HepG2 (cell line): ENCODE measurements around the gene SLC17A5. TPM values are rescaled to one million over a fixed set of nuclear protein-coding genes. Genes with fewer than 3 reads are reported as not detected.

Source experiments
- BRD4 ChIP-seq: sonication (generic); formaldehyde crosslinking; IDR thresholded peaks from 2 replicates; pipeline ENCODE4 v1.4.0; 2020; ENCODE audit warnings: missing genetic modification reagents
- ELF1 ChIP-seq: sonication (generic); formaldehyde crosslinking; IDR thresholded peaks from 2 replicates; pipeline ENCODE4 v1.4.0; 2020; ENCODE audit warnings: missing genetic modification reagents
- ETV5 ChIP-seq: IDR thresholded peaks from 2 replicates; pipeline ENCODE4 v1.6.1; 2018; ENCODE audit warnings: missing biosample characterization, missing genetic modification reagents, inconsistent platforms, borderline replicate concordance
- GATAD1 ChIP-seq: IDR thresholded peaks from 2 replicates; pipeline ENCODE4 v1.6.1; 2016; ENCODE audit warnings: missing genetic modification reagents, missing compliant biosample characterization
- HNRNPH1 ChIP-seq: fragments of 200-400 bp; formaldehyde crosslinking; optimal IDR thresholded peaks from 2 replicates; pipeline ENCODE3; 2017; ENCODE audit warnings: mild to moderate bottlenecking, low read depth, low read length
- KDM3A ChIP-seq: IDR thresholded peaks from 2 replicates; pipeline ENCODE4 v1.6.1; 2018; ENCODE audit warnings: low read depth, missing compliant biosample characterization
- ZNF768 ChIP-seq: sonication (generic); formaldehyde crosslinking; IDR thresholded peaks from 2 replicates; pipeline ENCODE4 v1.4.0; 2020; ENCODE audit warnings: missing genetic modification reagents
- polyA plus RNA-seq, 8 experiments: library from polyadenylated mRNA; depleted of rRNA in 3 of 8; stranded (reverse) in 7 of 8; unstranded in 1 of 8; fragments of >200 nt; fragmentation: Illumina TruSeq in 4 of 8; extraction: Trizol in 4 of 8; gene quantifications; 2 replicates each; pipeline versions ENCODE4 v1.2.1 to v1.2.3, GENCODE V29; 2011 to 2016; ENCODE audit warnings: low read depth in 4 of 8, missing spikeins in 1 of 8, mixed read lengths in 1 of 8; ENCODE audit not compliant: insufficient read depth in 1 of 8
- total RNA-seq, 5 experiments: library from RNA; depleted of rRNA; stranded (reverse); fragments of >200 nt; fragmentation: Illumina TruSeq; extraction: Trizol; gene quantifications; 2 replicates each; pipeline ENCODE4 v1.2.3, GENCODE V29; 2016; ENCODE audit warnings: low read depth in 1 of 5
- TF ChIP-seq, protein P1 (sequence below): sonication (generic); formaldehyde crosslinking; IDR thresholded peaks from 2 replicates; pipeline ENCODE4 v1.4.0; 2020; ENCODE audit warnings: mild to moderate bottlenecking, missing genetic modification reagents
- TF ChIP-seq, protein P2 (sequence below): sonication (generic); formaldehyde crosslinking; IDR thresholded peaks from 2 replicates; pipeline ENCODE4 v1.4.0; 2020; ENCODE audit warnings: mild to moderate bottlenecking, missing genetic modification reagents
- TF ChIP-seq, protein P3 (sequence below): IDR thresholded peaks from 2 replicates; pipeline ENCODE4 v1.6.1; 2016; ENCODE audit warnings: low read depth, missing genetic modification reagents, missing compliant biosample characterization
- TF ChIP-seq, protein P4 (sequence below): sonication (generic); formaldehyde crosslinking; conservative IDR thresholded peaks from 2 replicates; pipeline ENCODE4 v1.8.0; 2022; ENCODE audit warnings: low read depth, missing genetic modification reagents

The SLC17A5 gene
- total and polyA plus RNA-seq, 2 of the 13 experiments (the other 11 are each of a cell fraction or from before 2014, with no cell fraction given) = 18.3 to 20.5 TPM

DNA sequence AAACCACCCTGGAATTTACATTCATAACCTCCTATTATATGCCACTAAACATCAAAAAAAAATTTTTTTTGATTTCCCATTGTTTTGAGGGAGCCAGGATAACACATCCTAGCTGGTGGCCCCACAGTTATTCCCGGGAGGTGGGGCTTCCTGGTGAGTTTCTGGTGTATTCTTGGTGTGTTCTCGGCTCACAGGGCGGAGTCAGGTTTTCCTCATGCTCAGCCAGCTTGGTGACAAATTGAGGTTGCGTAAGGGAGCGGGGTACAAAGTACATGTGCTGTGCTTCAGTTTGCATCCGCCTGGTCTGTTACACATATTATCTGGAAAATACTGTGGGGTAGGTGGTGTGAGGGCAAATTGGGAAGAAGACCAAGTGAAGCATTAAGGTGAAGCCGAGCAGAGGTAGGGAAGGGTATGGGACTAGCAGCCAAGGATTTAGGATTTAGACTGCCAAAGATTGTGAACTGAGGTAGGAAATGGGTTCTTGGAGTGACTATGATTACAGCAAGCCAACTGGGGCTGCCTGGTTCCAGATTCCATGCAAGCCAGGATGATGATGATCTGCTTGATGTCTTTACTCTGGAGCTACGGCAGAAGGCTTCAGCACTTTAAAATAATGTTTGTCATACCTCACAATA is 86.7 kb downstream of the SLC17A5 start (continued):
- TF ChIP-seq GATAD1 (CRISPR knock-in tag) = peak; percentile 63; the same call in 1 of the 2 replicates
- TF ChIP-seq ETV5 (CRISPR knock-in tag) = peak; percentile 88
- TF ChIP-seq, protein P1, sequence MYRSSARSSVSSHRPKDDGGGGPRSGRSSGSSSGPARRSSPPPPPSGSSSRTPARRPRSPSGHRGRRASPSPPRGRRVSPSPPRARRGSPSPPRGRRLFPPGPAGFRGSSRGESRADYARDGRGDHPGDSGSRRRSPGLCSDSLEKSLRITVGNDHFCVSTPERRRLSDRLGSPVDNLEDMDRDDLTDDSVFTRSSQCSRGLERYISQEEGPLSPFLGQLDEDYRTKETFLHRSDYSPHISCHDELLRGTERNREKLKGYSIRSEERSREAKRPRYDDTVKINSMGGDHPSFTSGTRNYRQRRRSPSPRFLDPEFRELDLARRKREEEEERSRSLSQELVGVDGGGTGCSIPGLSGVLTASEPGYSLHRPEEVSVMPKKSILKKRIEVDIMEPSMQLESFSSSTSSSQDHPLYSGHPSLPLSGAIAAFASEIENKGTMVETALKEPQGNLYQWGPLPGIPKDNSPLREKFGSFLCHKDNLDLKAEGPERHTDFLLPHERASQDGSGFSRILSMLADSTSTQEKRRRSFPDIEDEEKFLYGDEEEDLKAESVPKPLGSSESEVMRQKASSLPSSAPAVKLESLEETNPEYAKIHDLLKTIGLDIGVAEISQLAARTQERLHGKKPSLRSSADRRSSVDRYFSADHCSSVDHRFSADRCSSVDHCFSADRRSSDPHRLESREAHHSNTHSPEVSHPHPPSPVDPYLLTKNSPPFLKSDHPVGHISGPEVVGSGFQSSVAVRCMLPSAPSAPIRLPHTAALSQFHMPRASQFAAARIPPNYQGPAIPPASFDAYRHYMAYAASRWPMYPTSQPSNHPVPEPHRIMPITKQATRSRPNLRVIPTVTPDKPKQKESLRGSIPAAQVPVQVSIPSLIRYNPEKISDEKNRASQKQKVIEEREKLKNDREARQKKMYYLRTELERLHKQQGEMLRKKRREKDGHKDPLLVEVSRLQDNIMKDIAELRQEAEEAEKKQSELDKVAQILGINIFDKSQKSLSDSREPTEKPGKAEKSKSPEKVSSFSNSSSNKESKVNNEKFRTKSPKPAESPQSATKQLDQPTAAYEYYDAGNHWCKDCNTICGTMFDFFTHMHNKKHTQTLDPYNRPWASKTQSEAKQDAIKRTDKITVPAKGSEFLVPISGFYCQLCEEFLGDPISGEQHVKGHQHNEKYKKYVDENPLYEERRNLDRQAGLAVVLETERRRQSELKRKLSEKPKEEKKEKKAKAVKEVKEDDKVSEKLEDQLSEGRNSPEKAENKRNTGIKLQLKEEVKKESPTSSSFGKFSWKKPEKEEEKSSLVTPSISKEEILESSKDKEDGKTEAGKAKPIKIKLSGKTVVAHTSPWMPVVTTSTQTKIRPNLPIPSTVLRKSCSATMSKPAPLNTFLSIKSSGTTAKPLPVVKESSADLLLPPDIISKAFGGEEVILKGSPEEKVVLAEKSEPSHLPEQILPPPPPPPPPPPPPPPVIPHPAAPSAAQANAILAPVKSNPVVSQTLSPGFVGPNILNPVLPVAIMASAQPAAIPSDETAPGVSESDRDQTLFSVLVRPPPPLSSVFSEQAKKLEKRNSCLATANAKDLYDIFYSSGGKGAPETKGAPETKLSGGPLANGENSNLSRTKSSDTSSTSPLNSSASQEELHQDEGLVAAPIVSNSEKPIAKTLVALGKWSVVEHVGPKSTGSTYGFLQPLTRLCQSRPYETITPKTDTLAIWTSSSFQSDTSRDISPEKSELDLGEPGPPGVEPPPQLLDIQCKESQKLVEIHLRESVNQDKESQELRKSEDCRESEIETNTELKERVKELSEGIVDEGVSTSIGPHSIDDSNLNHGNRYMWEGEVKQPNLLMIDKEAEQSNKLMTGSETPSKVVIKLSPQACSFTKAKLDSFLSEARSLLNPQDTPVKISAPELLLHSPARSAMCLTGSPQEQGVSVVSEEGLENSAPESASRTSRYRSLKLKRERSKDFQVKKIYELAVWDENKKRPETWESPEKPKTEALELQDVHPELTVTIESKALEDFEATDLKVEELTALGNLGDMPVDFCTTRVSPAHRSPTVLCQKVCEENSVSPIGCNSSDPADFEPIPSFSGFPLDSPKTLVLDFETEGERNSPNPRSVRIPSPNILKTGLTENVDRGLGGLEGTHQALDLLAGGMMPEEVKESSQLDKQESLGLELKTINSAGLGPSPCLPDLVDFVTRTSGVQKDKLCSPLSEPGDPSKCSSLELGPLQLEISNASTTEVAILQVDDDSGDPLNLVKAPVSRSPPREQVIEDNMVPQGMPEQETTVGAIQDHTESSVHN (CRISPR knock-in tag) = 0 out of 2 replicates have a peak, but pooled peaks have one; percentile 54
- TF ChIP-seq HNRNPH1 = no peak
- TF ChIP-seq ZNF768 (CRISPR knock-in tag) = peak; percentile 91
- TF ChIP-seq, protein P2, sequence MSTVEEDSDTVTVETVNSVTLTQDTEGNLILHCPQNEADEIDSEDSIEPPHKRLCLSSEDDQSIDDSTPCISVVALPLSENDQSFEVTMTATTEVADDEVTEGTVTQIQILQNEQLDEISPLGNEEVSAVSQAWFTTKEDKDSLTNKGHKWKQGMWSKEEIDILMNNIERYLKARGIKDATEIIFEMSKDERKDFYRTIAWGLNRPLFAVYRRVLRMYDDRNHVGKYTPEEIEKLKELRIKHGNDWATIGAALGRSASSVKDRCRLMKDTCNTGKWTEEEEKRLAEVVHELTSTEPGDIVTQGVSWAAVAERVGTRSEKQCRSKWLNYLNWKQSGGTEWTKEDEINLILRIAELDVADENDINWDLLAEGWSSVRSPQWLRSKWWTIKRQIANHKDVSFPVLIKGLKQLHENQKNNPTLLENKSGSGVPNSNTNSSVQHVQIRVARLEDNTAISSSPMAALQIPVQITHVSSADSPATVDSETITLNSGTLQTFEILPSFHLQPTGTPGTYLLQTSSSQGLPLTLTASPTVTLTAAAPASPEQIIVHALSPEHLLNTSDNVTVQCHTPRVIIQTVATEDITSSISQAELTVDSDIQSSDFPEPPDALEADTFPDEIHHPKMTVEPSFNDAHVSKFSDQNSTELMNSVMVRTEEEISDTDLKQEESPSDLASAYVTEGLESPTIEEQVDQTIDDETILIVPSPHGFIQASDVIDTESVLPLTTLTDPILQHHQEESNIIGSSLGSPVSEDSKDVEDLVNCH (CRISPR knock-in tag) = 0 out of 2 replicates have a peak, but pooled peaks have one; percentile 70
- TF ChIP-seq, protein P3, sequence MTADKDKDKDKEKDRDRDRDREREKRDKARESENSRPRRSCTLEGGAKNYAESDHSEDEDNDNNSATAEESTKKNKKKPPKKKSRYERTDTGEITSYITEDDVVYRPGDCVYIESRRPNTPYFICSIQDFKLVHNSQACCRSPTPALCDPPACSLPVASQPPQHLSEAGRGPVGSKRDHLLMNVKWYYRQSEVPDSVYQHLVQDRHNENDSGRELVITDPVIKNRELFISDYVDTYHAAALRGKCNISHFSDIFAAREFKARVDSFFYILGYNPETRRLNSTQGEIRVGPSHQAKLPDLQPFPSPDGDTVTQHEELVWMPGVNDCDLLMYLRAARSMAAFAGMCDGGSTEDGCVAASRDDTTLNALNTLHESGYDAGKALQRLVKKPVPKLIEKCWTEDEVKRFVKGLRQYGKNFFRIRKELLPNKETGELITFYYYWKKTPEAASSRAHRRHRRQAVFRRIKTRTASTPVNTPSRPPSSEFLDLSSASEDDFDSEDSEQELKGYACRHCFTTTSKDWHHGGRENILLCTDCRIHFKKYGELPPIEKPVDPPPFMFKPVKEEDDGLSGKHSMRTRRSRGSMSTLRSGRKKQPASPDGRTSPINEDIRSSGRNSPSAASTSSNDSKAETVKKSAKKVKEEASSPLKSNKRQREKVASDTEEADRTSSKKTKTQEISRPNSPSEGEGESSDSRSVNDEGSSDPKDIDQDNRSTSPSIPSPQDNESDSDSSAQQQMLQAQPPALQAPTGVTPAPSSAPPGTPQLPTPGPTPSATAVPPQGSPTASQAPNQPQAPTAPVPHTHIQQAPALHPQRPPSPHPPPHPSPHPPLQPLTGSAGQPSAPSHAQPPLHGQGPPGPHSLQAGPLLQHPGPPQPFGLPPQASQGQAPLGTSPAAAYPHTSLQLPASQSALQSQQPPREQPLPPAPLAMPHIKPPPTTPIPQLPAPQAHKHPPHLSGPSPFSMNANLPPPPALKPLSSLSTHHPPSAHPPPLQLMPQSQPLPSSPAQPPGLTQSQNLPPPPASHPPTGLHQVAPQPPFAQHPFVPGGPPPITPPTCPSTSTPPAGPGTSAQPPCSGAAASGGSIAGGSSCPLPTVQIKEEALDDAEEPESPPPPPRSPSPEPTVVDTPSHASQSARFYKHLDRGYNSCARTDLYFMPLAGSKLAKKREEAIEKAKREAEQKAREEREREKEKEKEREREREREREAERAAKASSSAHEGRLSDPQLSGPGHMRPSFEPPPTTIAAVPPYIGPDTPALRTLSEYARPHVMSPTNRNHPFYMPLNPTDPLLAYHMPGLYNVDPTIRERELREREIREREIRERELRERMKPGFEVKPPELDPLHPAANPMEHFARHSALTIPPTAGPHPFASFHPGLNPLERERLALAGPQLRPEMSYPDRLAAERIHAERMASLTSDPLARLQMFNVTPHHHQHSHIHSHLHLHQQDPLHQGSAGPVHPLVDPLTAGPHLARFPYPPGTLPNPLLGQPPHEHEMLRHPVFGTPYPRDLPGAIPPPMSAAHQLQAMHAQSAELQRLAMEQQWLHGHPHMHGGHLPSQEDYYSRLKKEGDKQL (CRISPR knock-in tag) = 0 out of 2 replicates have a peak, but pooled peaks have one; percentile 74
- TF ChIP-seq ELF1 (CRISPR knock-in tag) = peak; percentile 68
- TF ChIP-seq KDM3A (CRISPR knock-in tag) = peak; percentile 78; the same call in 1 of the 2 replicates
- 0 out of 2 replicates have a peak, but pooled peaks have one; percentile 31 for TF ChIP-seq BRD4 (CRISPR knock-in tag)
- TF ChIP-seq, protein P4, sequence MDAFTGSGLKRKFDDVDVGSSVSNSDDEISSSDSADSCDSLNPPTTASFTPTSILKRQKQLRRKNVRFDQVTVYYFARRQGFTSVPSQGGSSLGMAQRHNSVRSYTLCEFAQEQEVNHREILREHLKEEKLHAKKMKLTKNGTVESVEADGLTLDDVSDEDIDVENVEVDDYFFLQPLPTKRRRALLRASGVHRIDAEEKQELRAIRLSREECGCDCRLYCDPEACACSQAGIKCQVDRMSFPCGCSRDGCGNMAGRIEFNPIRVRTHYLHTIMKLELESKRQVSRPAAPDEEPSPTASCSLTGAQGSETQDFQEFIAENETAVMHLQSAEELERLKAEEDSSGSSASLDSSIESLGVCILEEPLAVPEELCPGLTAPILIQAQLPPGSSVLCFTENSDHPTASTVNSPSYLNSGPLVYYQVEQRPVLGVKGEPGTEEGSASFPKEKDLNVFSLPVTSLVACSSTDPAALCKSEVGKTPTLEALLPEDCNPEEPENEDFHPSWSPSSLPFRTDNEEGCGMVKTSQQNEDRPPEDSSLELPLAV (CRISPR knock-in tag) = no peak
